GM12891 (cell line): Measurements from ENCODE around the gene SLC22A14.

Experiments
- POLR2A ChIP-seq: IDR thresholded peaks from 2 replicates; pipeline ENCODE4 v1.6.1; 2011; ENCODE audit warnings: low read depth, low read length, control low read depth
- POLR2AphosphoS5 ChIP-seq: IDR thresholded peaks from 2 replicates; pipeline ENCODE4 v1.6.1; 2011; ENCODE audit warnings: low read depth, low read length, control low read depth
- POU2F2 ChIP-seq: IDR thresholded peaks from 2 replicates; pipeline ENCODE4 v1.6.1; 2011; ENCODE audit warnings: low read depth, mild to moderate bottlenecking, control low read depth, low read length, moderate library complexity
- TAF1 ChIP-seq: IDR thresholded peaks from 2 replicates; pipeline ENCODE4 v1.6.1; 2011; ENCODE audit warnings: low read depth, low read length, control low read depth

DNA sequence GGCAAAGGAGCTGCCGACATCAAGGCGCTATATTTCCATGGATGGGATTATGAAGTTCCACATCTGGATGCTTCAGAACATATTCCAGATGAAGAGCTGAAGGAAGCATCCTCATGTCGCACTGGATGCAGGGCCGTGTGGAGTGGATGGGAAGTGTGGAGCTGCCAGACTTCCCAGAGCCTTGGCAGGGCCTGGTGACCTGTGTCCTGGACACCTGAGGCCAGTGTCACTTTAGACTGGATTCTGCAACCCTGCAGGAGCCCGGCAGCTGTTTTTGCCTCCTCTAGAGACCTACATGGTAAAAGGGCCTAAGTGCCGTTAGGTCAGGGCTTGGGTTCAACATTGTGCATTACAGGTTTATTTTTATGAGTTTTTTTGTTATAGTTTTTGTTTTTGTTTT lies 53.2 kb downstream of the SLC22A14 start:
- no peak for TF ChIP-seq POLR2A
- no peak for TF ChIP-seq TAF1
- no peak for TF ChIP-seq POLR2AphosphoS5
- TF ChIP-seq POU2F2, result no peak
